HG03139 (cell line): ENCODE data around the gene ABCC1.
"Not testable (repeated sequence)": the region's sequence is repeated elsewhere in the genome, so short reads cannot be mapped to it uniquely, and the experiment has no call there.

Source experiments
- ATAC-seq: cut with Tn5 transposase; IDR thresholded peaks from one replicate; pipeline ENCODE4 v1.9.1; 2021; ENCODE audit not compliant: unreplicated experiment

The ABCC1 gene

DNA sequence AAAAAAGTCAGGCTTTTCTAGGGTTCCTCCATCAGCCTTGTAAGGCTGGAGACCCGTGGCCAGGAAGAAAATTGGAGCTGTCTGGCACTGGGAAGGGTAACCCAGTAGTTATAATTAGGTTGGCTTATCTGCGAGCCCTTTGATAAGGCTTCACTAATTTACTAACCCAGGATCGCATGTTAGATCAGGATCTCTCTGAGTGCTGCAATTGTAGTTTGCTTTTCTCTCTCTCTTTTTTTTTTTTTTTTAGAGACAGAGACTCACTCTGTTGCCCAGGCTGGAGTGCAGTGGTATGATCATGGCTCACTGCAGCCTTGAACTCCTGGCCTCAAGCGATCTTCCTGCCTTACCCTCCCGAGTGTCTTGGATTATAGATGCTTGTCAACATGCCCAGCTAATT lies 17.0 kb downstream of the ABCC1 start:
- no peak for ATAC-seq

DNA sequence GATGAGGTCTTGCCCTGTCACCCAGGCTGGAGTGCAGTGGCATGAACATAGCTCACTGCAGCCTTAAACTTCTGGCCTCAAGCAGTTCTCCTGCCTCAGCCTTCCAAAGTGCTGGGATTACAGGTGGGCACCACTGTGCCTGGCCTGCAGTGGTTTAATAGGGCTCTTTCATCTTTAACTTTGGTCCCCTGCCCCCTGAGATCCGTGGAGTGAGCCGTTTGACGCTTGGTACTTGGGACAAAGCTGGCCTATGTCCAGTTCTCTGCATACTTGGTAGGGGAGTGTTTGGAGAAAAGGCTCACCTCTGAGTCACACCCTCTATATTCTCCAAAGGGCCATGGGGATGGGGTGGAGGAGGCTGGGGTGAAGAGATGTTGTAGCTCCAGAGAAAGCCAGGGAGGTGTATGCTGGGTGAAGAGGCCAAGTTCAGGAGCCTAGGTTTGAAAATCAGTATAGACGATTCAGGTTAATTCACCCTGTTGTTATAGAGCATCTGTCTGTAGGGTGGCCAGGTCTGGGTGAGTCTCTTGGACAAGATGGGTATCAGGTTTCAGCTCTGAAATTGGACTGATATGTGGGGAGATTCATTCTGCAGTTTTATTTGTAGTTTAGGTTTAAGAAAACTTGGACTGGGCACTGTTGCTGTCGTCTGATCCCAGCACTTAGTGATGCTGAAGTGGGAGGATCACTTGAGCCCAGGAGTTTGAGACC lies 17.6 kb downstream of the ABCC1 start:
- ATAC-seq, result no peak

GRCh38 chr16:15967655-15968315 lies 18.4 kb downstream of the ABCC1 start:
- ATAC-seq, result no peak

DNA sequence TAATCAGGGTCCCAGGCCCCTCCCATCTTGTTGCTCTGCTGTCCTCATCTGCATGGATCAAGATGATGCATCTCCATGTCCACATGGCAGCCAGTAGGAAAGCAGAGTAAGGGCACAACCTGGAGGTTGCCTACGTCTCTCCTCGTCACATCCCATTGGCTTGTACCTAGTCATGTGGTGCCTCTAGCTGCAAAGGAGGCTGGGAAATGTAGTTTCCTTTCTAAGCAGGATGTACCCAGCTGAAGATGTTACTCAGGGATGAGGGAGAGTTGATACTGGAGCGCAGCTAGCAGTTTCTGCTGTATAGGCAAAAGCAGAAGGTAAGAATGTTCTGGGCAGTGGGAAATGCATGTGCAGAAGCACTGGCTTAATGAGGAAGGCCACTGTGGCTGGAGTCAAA lies 20.8 kb downstream of the ABCC1 start:
- ATAC-seq, result no peak

DNA sequence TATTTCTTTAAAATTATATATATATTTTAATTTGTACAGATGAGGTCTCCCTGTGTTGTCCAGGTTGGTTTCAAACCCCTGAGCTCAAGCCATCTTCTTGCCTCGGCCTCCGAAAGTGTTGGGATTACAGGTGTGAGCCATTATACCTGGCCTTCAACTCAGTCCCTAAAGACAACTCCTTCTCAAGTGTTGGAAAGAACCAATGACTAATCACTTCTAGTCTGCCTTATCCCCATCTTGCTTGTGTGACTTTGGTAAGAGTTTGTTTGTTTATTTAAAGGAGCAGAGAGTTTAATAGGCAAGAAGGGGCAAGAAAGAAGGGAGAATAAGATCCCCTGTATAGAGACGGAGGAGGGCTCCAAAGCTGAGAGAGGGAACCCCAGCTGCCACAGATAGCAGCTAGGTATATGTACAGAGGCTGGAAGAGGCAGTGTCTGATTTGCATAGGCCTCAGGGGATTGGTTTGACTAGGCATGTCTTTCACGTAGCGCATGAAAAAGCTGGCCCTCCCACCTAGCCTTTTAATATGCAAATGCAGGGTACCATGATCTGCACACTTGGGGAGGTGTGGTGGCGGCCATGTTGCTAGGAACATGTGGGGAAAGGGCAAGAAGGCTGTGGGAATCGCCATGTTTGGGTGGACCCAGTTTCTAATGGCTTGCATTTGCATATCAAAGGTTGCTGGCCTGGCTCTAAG lies 21.5 kb downstream of the ABCC1 start:
- ATAC-seq, result no peak

- ATAC-seq, result no peak
Observed at GRCh38 chr16:15971440-15971815, 22.0 kb downstream of the ABCC1 start.

DNA sequence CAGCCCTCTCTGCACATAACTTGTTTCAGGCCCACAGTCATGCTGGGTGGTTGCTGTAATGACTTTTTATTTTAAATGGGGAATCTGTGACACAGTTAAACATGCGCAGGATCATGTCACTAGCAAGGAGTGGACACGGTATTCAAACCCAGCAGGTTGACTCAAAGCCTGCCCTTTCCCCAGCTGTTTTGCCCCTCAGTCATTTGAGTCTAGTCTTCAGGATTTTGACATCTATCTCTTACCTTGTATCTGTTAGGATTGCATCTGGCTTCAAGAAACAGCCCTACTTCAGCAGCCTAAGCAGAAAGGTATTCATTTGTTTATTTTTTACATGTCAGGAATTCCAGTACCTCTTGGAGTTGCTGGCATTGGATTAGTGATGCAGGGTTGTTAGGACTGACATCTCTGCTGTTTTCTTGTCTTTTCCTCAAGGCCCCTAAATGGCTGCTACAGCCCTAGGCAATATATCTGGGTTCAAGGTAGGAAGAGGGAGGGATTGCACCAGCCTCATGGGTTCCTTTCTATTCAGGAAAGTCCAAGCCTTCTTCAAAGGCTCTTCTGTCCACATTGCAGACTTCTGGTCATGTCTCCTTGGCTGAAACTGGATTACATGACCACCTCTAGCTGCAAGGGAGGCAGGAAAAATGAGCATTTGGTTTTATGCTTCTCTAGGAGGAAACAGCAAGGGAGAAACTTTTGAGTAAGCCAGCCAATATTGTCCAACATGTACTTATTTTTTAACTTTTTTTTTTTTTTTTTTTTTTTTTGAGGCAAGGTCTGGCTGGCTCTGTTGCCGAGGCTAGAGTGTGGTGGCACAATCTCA lies 22.8 kb downstream of the ABCC1 start:
- no peak for ATAC-seq

DNA sequence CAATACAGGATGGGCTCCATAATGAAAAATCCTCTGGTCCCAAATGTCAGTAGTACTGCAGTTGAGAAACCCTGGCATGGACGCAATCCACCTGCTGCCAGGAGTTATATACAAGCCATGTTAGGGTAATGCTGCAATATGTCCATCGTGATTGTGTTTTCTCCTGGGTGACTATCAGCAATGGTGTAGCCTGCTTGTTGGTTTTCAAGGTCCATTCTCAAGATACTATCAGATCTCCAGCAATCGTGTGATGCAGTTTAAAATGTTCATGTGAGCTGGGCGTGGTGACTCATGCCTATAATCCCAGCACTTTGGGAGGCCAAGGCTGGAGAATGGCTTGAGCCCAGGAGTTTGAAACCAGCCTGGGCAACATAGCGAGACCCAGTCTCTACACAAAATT lies 24.0 kb downstream of the ABCC1 start:
- no peak for ATAC-seq

DNA sequence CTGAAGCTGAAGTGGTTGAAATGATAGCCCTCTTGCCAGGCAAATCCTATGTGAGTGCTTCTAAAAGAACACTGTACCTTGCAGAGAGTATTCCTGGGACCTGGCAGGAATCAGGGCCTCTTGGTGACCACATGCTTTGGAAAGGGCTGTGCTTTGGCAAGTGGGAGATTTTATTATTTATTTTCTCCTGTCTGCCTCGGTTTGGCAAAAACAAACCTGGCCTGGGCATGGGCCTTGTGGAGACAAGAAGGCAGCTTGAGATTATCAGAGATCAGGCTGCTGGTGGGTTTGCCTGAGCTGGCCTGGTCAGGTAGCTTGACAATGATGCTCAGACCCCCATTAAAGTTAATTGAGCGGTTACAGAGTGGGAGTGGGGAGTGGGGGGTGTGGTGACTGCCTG lies 24.6 kb downstream of the ABCC1 start:
- ATAC-seq, result no peak

DNA sequence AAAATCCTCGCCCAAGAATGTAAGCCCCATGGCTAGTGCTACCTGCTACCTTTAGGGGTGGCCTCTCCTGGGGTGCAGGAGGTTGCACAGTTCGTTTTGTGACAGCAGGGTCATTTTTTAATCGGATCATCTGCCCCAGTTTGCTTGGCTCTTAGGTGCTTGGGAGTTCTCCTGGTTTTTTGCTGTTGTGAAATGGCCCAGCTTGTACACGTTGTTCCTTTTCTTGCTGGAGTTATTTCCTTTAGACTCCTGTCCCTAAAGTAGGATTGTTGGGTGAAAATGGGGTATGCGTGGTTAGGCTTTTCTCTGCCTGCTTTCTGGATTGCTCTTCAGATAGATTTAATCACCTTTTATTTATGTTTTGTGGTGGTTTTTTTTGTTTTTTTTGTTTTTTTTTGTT lies 25.8 kb downstream of the ABCC1 start:
- no peak for ATAC-seq

- no peak for ATAC-seq
Observed at GRCh38 chr16:15976225-15976812, 26.9 kb downstream of the ABCC1 start.

GRCh38 chr16:15976929-15977637 lies 27.7 kb downstream of the ABCC1 start:
- ATAC-seq, result no peak

DNA sequence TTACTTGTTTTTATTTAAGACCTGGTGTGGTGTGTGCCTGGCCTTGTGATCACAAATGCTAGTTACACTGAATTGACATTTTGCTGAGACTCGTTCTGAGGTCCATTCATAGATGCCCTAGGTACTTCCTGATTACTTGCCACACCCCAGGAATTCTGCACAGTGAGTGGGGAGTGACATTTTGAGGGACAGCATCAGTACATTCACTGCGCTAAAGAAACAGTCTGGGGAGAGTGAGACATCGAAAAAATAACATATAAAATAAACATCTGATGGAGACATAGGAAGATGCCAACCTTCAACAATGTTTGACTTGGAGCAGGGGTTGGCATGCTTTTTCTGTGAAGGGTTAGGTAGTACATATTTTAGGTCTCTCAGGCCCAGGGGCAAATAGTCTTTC lies 30.4 kb downstream of the ABCC1 start:
- no peak for ATAC-seq

DNA sequence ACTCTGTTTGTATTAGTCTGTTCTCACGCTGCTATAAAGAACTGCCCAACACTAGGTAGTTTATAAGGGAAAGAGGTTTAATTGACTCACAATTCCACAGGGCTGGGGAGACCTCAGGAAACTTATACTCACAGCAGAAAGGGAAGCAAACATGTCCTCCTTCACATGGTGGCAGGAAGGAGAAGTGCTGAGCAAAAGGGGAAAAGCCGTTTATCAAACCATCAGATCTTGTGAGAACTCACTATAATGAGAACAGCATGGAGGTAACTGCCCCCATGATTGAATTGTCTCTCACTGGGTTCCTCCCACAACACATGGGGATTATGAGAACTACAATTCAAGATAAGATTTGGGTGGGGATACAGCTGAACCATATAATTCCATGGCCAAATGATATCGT lies 30.9 kb downstream of the ABCC1 start:
- ATAC-seq, result no peak

GRCh38 chr16:15981382-15981781 lies 32.0 kb downstream of the ABCC1 start:
- no peak for ATAC-seq

- ATAC-seq, result not testable (repeated sequence)
Observed at GRCh38 chr16:15982194-15982915, 32.9 kb downstream of the ABCC1 start.

GRCh38 chr16:15983898-15984297 lies 34.5 kb downstream of the ABCC1 start:
- no peak for ATAC-seq

DNA sequence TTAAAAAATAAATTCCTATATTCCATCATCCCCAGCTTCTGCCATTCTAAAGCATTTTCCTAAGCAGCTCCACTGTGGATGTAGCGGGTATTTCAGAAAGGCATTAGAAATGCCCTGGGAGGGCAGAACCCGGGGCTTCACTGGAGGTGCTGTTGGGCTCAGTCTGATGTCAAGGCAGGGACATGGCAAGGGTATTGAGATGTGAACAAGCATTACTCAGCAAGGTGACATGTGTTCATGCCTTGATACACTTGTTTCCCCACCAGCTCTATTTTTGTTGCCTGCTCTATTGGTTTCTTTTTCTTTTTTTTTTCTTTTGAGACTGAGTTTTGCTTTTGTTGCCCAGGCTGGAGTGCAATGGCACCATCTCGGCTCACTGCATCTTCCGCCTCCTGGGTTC lies 35.7 kb downstream of the ABCC1 start:
- no peak for ATAC-seq

- no peak for ATAC-seq
Observed at GRCh38 chr16:15986261-15986660, 36.8 kb downstream of the ABCC1 start.
